NOMO-1 treated with DMSO at 0.1 percent for 48 hours (cell line): ENCODE data around the gene CALHM4.

Experiments
- DNase-seq: peaks from one replicate; lab custom pipeline; 2025; ENCODE audit not compliant: unreplicated experiment; lab: John Stamatoyannopoulos, UW

The CALHM4 gene

GRCh38 chr6:116536216-116536621, 17.3 kb upstream of the CALHM4 start:
- peak; percentile 58 for DNase-seq

GRCh38 chr6:116542426-116542825, 11.1 kb upstream of the CALHM4 start:
- DNase-seq, result no peak

- DNase-seq, result no peak
These were observed 10.4 kb upstream of the CALHM4 start for GRCh38 chr6:116543149-116543548.

GRCh38 chr6:116545651-116546050, 7.9 kb upstream of the CALHM4 start, which contains the start of gene TRAPPC3L:
TSS of gene TRAPPC3L (minus strand) at chr6:116545684. CDS start at chr6:116545514, 170 bp downstream.
- DNase-seq, result no peak

- no peak for DNase-seq
These were observed 6.2 kb upstream of the CALHM4 start for GRCh38 chr6:116547358-116547757.

- no peak for DNase-seq
These were observed 2.8 kb upstream of the CALHM4 start for GRCh38 chr6:116550796-116551195.

GRCh38 chr6:116556065-116556464, 2.5 kb downstream of the CALHM4 start:
- no peak for DNase-seq

GRCh38 chr6:116556814-116557415, 3.4 kb downstream of the CALHM4 start:
- DNase-seq, result no peak

- no peak for DNase-seq
These were observed 4.3 kb downstream of the CALHM4 start for GRCh38 chr6:116557893-116558292.

GRCh38 chr6:116560130-116560529, 6.6 kb downstream of the CALHM4 start:
- no peak for DNase-seq

- DNase-seq, result peak; percentile 66
These were observed 7.9 kb downstream of the CALHM4 start for GRCh38 chr6:116561377-116562018.

GRCh38 chr6:116562019-116562403, 8.5 kb downstream of the CALHM4 start:
- no peak for DNase-seq

- no peak for DNase-seq
These were observed 9.1 kb downstream of the CALHM4 start for GRCh38 chr6:116562614-116563013.

GRCh38 chr6:116563830-116564229, 10.3 kb downstream of the CALHM4 start:
- no peak for DNase-seq

GRCh38 chr6:116564311-116564710, 10.8 kb downstream of the CALHM4 start:
- DNase-seq, result no peak

GRCh38 chr6:116564921-116565872, 11.6 kb downstream of the CALHM4 start:
- DNase-seq, result no peak

GRCh38 chr6:116568111-116568510, 14.6 kb downstream of the CALHM4 start:
- DNase-seq, result no peak

GRCh38 chr6:116568821-116569755, 15.5 kb downstream of the CALHM4 start:
- peak; percentile 52 for DNase-seq

GRCh38 chr6:116570856-116571682, 17.5 kb downstream of the CALHM4 start, which contains the start of gene RWDD1:
TSS of gene RWDD1 (plus strand) at chr6:116571504. CDS start at chr6:116571583, 79 bp downstream.
- DNase-seq, result peak; percentile 99

GRCh38 chr6:116571683-116572000, 18.1 kb downstream of the CALHM4 start:
- DNase-seq, result no peak
